Calu3 (cell line): ENCODE measurements around the gene CYTH4. TPM values are rescaled to one million over a fixed set of nuclear protein-coding genes. Genes with fewer than 3 reads are reported as not detected.
"Not testable (repeated sequence)": the region's sequence is repeated elsewhere in the genome, so short reads cannot be mapped to it uniquely, and the experiment has no call there.

Experiments used
- BruUV-seq: library from RNA; stranded (reverse); fragments of 400-500 nt; replicated peaks from 2 replicates; lab custom pipeline; 2021; lab: Mats Ljungman, UMichigan
- CTCF ChIA-PET: fragments of 300-600 bp; sonication (Branson Sonifier 250); formaldehyde crosslinking; loops from one replicate; lab custom pipeline; 2022; ENCODE audit warnings: antibody characterized with exemption; lab: Charles Lee
- DNase-seq: peaks from one replicate; pipeline ENCODE4 v3.0.0; 2022
- H3K27ac Mint-ChIP-seq: one replicate; pipeline ENCODE4 v1.8.0; 2022; ENCODE audit warnings: mixed read lengths; ENCODE audit not compliant: unreplicated experiment
- H3K27me3 Mint-ChIP-seq: one replicate; pipeline ENCODE4 v1.8.0; 2022; ENCODE audit warnings: mixed read lengths; ENCODE audit not compliant: unreplicated experiment
- H3K36me3 Mint-ChIP-seq: one replicate; pipeline ENCODE4 v1.8.0; 2022; ENCODE audit warnings: mild to moderate bottlenecking, moderate library complexity, mixed read lengths; ENCODE audit not compliant: insufficient read depth, unreplicated experiment
- H3K4me1 Mint-ChIP-seq: one replicate; pipeline ENCODE4 v1.8.0; 2022; ENCODE audit warnings: mild to moderate bottlenecking, low read depth, mixed read lengths; ENCODE audit not compliant: unreplicated experiment
- H3K4me3 Mint-ChIP-seq: one replicate; pipeline ENCODE4 v1.8.0; 2022; ENCODE audit warnings: mild to moderate bottlenecking, low read depth, moderate library complexity, mixed read lengths; ENCODE audit not compliant: unreplicated experiment
- H3K9me3 Mint-ChIP-seq: one replicate; pipeline ENCODE4 v1.8.0; 2022; ENCODE audit warnings: low read depth, mixed read lengths; ENCODE audit not compliant: unreplicated experiment
- CTCF ChIP-seq: fragments of 200-600 bp; IDR thresholded peaks from one replicate; pipeline ENCODE4 v1.8.0; 2022; ENCODE audit warnings: antibody characterized with exemption; ENCODE audit not compliant: unreplicated experiment
- intact Hi-C: fragments of 100-400 bp; cut with micrococcal nuclease; formaldehyde crosslinking; loops from one replicate; pipeline ENCODE4 v1.10.0; 2022; ENCODE audit not compliant: unreplicated experiment
- total RNA-seq: library from RNA; stranded (reverse); gene quantifications from 2 replicates; pipeline ENCODE4 v1.2.3, GENCODE V29; 2022

Gene CYTH4
- total RNA-seq, 1 experiment from 2014 or later: 0.38 TPM

DNA sequence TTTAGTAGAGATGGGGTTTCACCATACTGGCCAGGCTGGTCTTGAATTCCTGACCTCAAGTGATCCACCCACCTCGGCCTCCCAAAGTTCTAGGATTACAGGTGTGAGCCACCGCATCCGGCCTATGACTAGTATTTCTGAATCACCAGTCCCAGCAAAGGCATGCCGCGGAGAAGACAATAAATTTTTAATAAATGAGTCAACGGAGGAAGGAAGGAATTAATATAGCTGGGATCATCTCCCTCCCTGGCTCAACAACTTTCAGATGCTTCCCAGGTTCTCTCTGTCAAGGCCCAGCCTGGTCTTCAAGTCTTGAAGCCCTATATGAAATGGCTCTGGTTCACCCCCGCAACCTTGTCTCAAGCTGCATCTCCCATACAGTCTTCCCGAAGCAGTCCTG, 45.7 kb downstream of the CYTH4 start:
- Mint-ChIP-seq H3K9me3 (no peaks in the 10 kb centered on the region), H3K27ac (peak overlapping the region; percentile 58), H3K4me3 (peak overlapping the region; percentile 10), H3K36me3 (peaks cover 39% of the 10 kb centered on the region), H3K27me3 (no peaks in the 10 kb centered on the region), H3K4me1 (peaks cover 73% of the 10 kb centered on the region)
- intact Hi-C loops: no loop called here
- BruUV-seq: no TSS peak
- TF ChIP-seq CTCF: no peak
- CTCF ChIA-PET: interaction anchor here (0.6 to 1.2 kb wide), 6 partner anchors 11 to 127 kb away, joined by 3 to 4 read pairs (median 3); no protein-coding TSS in a partner anchor
- DNase-seq: peak; percentile 73

DNA sequence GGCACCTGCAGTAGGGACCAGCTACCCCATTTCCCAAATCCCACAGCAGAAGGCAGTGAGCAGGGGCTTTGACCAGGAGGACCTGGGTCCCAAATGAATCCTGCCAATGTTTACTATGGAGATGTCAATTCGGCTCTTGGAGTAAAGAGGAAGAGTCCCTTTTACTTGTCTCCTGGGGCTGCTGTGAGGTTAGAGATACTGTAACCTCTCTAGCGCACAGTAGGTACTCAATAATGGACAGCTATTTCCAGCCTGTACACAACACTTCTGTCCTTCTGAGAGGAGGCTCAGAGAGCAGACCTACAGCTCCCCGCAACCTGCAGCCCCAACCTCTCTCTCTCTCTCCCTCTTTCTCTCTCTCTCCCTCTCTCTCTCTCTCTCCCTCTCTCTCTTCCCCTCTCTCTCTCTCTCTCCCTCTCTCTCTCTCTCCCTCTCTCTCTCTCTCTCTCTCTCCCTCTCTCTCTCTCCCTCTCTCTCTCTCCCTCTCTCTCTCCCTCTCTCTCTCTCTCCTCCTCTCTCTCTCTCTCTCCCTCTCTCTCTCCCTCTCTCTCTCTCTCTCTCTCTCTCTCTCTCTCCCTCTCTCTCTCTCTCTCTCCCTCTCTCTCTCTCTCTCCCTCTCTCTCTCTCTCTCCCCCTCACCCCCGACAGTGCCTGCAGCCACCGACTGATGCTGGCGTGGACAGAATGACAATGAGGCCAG, 46.4 kb downstream of the CYTH4 start:
- BruUV-seq, DNase-seq, H3K9me3 Mint-ChIP-seq, intact Hi-C loops, H3K27me3 Mint-ChIP-seq: not testable (repeated sequence)
- Mint-ChIP-seq H3K4me1 (peaks cover 70% of the 10 kb centered on the region), H3K27ac (peak overlapping the region; percentile 58), H3K36me3 (peaks cover 39% of the 10 kb centered on the region), H3K4me3 (peak overlapping the region; percentile 3)
- CTCF ChIA-PET: interaction anchor here (0.6 to 1.2 kb wide), 4 partner anchors 12 to 126 kb away, joined by 3 to 4 read pairs (median 4); no protein-coding TSS in a partner anchor

GRCh38 chr22:37329238-37330140, 47.2 kb downstream of the CYTH4 start:
- CTCF ChIA-PET: interaction anchor here (0.9 to 1.2 kb wide), 2 partner anchors 13 kb away, joined by 3 read pairs; no protein-coding TSS in a partner anchor
- Mint-ChIP-seq H3K27me3 (no peaks in the 10 kb centered on the region), H3K36me3 (peaks cover 39% of the 10 kb centered on the region), H3K27ac (peak overlapping the region; percentile 58), H3K4me1 (peaks cover 64% of the 10 kb centered on the region), H3K9me3 (no peaks in the 10 kb centered on the region), H3K4me3 (peak overlapping the region; percentile 3)
- BruUV-seq: no TSS peak
- no peak for TF ChIP-seq CTCF
- DNase-seq: no peak
- intact Hi-C loops: no loop called here

GRCh38 chr22:37330200-37331033, 48.1 kb downstream of the CYTH4 start:
- peaks cover 39% of the 10 kb centered on the region for H3K36me3 Mint-ChIP-seq
- intact Hi-C loops: no loop called here
- peak; percentile 92 for DNase-seq
- peaks cover 9% of the 10 kb centered on the region for H3K27me3 Mint-ChIP-seq
- no peak overlapping the region for H3K4me3 Mint-ChIP-seq
- TF ChIP-seq CTCF: peak; percentile 51
- BruUV-seq: no TSS peak
- H3K9me3 Mint-ChIP-seq: no peaks in the 10 kb centered on the region
- H3K4me1 Mint-ChIP-seq: peaks cover 69% of the 10 kb centered on the region
- H3K27ac Mint-ChIP-seq: peak overlapping the region; percentile 58
- CTCF ChIA-PET: interaction anchor here (0.6 to 1.9 kb wide), 7 partner anchors 12 to 129 kb away, joined by 3 to 7 read pairs (median 3); no protein-coding TSS in a partner anchor
